A673 (cell line): ENCODE data around the gene ARPIN. TPM values are rescaled to one million over a fixed set of nuclear protein-coding genes. Genes with fewer than 3 reads are reported as not detected.
"Not testable (repeated sequence)": the region's sequence is repeated elsewhere in the genome, so short reads cannot be mapped to it uniquely, and the experiment has no call there.

ENCODE experiments used
- BruUV-seq: library from RNA; stranded (reverse); fragments of 400-500 nt; replicated peaks from 2 replicates; lab custom pipeline; 2021; lab: Mats Ljungman, UMichigan
- CTCF ChIA-PET: fragments of 300-600 bp; sonication (Branson Sonifier 250); formaldehyde crosslinking; loops from one replicate; lab custom pipeline; 2022; ENCODE audit warnings: antibody characterized with exemption; lab: Charles Lee
- POLR2A ChIA-PET: fragments of 300-600 bp; sonication (Branson Sonifier 250); formaldehyde crosslinking; loops from one replicate; lab custom pipeline; 2022; ENCODE audit warnings: antibody characterized with exemption; ENCODE audit not compliant: low non-redundant PET; lab: Charles Lee
- DNase-seq: peaks from one replicate; pipeline ENCODE4 v3.0.0-alpha.2; 2015; ENCODE audit warnings: low spot score
- H3K27ac ChIP-seq: fragments of 200-600 bp; sonication (generic); 2 replicates; pipeline ENCODE4 v1.5.1; 2016; ENCODE audit warnings: mixed run types, low read depth, mild to moderate bottlenecking, mixed read lengths, antibody characterized with exemption, low read length; ENCODE audit not compliant: poor library complexity, severe bottlenecking
- H3K27me3 ChIP-seq: fragments of 200-600 bp; sonication (generic); replicated peaks from 2 replicates; pipeline ENCODE4 v1.6.1; 2017; ENCODE audit warnings: mixed run types, low read depth, mild to moderate bottlenecking, mixed read lengths, antibody characterized with exemption, low read length; ENCODE audit not compliant: insufficient read depth, poor library complexity
- H3K36me3 ChIP-seq: fragments of 200-600 bp; sonication (generic); 2 replicates; pipeline ENCODE4 v1.6.1; 2016; ENCODE audit warnings: mixed run types, mild to moderate bottlenecking, mixed read lengths, antibody characterized with exemption, low read length; ENCODE audit not compliant: insufficient read depth, poor library complexity, severe bottlenecking
- H3K4me1 ChIP-seq: fragments of 200-600 bp; sonication (generic); 2 replicates; pipeline ENCODE4 v1.6.1; 2017; ENCODE audit warnings: mixed run types, mild to moderate bottlenecking, mixed read lengths, antibody characterized with exemption, low read length; ENCODE audit not compliant: insufficient read depth, poor library complexity, severe bottlenecking
- H3K4me3 ChIP-seq: fragments of 200-600 bp; sonication (generic); 2 replicates; pipeline ENCODE4 v1.5.1; 2016; ENCODE audit warnings: low read depth, mixed run types, mild to moderate bottlenecking, mixed read lengths, low read length; ENCODE audit not compliant: poor library complexity, severe bottlenecking
- H3K9me3 ChIP-seq: fragments of 200-600 bp; sonication (generic); 2 replicates; pipeline ENCODE4 v1.6.1; 2016; ENCODE audit warnings: mixed run types, low read depth, mild to moderate bottlenecking, mixed read lengths, antibody characterized with exemption, low read length; ENCODE audit not compliant: poor library complexity, severe bottlenecking
- CTCF ChIP-seq: fragments of 300-800, 200-600 bp; sonication (generic); conservative IDR thresholded peaks from 2 replicates; pipeline ENCODE4 v1.5.1; 2017; ENCODE audit warnings: low read depth, mild to moderate bottlenecking, antibody characterized with exemption, low read length, moderate library complexity, mixed read lengths
- EZH2 ChIP-seq: fragments of 200-600 bp; sonication (generic); IDR thresholded peaks from 2 replicates; pipeline ENCODE4 v1.6.1; 2017; ENCODE audit warnings: borderline replicate concordance, low read depth, mild to moderate bottlenecking, mixed read lengths, antibody characterized with exemption, low read length; ENCODE audit not compliant: poor library complexity, severe bottlenecking
- intact Hi-C: fragments of 100-400 bp; cut with micrococcal nuclease; formaldehyde crosslinking; loops from one replicate; pipeline ENCODE4 v1.10.0; 2022; ENCODE audit not compliant: unreplicated experiment
- total RNA-seq: library from RNA; stranded (reverse); gene quantifications from 2 replicates; pipeline ENCODE4 v1.2.3, GENCODE V29; 2021

ARPIN gene
- total RNA-seq, 1 experiment from 2014 or later = 5.9 TPM

- ChIA-PET POLR2A (interaction anchor here (0.7 kb wide), 1 partner anchor 201 kb away, joined by 3 read pairs; no protein-coding TSS in a partner anchor), CTCF (interaction anchor here (0.7 to 1.9 kb wide), 4 partner anchors 13 to 148 kb away, joined by 3 to 13 read pairs (median 6); no protein-coding TSS in a partner anchor)
- H3K4me3 ChIP-seq = no peak overlapping the region
These were observed 24.4 kb downstream of the ARPIN start for GRCh38 chr15:89888214-89888804.

GRCh38 chr15:89885611-89886010 lies 27.1 kb downstream of the ARPIN start:
- ChIA-PET POLR2A (interaction anchor here (0.7 kb wide), 1 partner anchor 154 kb away, joined by 15 read pairs; no protein-coding TSS in a partner anchor), CTCF (no interaction called here)
- no TSS peak for BruUV-seq
- intact Hi-C loops = no loop called here
- Histone ChIP-seq H3K27ac (no peak overlapping the region), H3K9me3 (no peaks in the 10 kb centered on the region), H3K27me3 (no peaks in the 10 kb centered on the region), H3K4me1 (no peaks in the 10 kb centered on the region), H3K4me3 (no peak overlapping the region), H3K36me3 (peaks cover 28% of the 10 kb centered on the region)
- TF ChIP-seq EZH2 = no peak
- TF ChIP-seq CTCF = no peak
- no peak for DNase-seq

More at GRCh38 chr15:89888214-89888804, 24.4 kb downstream of the ARPIN start:
- intact Hi-C loops = no loop called here
- no peaks in the 10 kb centered on the region for H3K4me1 ChIP-seq
- H3K36me3 ChIP-seq = peaks cover 28% of the 10 kb centered on the region
- TF ChIP-seq CTCF = peak; percentile 46; the same call in 1 of the 2 replicates
- TF ChIP-seq EZH2 = no peak
- no peak overlapping the region for H3K27ac ChIP-seq
- no peaks in the 10 kb centered on the region for H3K9me3 ChIP-seq
- BruUV-seq = no TSS peak
- no peaks in the 10 kb centered on the region for H3K27me3 ChIP-seq
- peak; percentile 48 for DNase-seq

- H3K4me3 ChIP-seq, intact Hi-C loops, H3K4me1 ChIP-seq, CTCF ChIA-PET, BruUV-seq, DNase-seq, H3K27ac ChIP-seq, H3K27me3 ChIP-seq, H3K9me3 ChIP-seq: not testable (repeated sequence)
- POLR2A ChIA-PET = interaction anchor here (0.7 kb wide), 1 partner anchor 154 kb away, joined by 15 read pairs; no protein-coding TSS in a partner anchor
- peaks cover 28% of the 10 kb centered on the region for H3K36me3 ChIP-seq
These were observed 27.6 kb downstream of the ARPIN start for GRCh38 chr15:89885179-89885578.

- H3K9me3 ChIP-seq = no peaks in the 10 kb centered on the region
- H3K36me3 ChIP-seq = peaks cover 25% of the 10 kb centered on the region
- H3K27ac ChIP-seq = no peak overlapping the region
- no peak for DNase-seq
- no peaks in the 10 kb centered on the region for H3K4me1 ChIP-seq
- BruUV-seq = no TSS peak
- TF ChIP-seq CTCF = no peak
- TF ChIP-seq EZH2 = no peak
- CTCF ChIA-PET = no interaction called here
- H3K27me3 ChIP-seq = no peaks in the 10 kb centered on the region
- H3K4me3 ChIP-seq = no peak overlapping the region
- POLR2A ChIA-PET = no interaction called here
- intact Hi-C loops = no loop called here
These were observed 29.2 kb downstream of the ARPIN start for GRCh38 chr15:89883518-89883917.
